Sigmoid colon (tissue), 4 donors: ENCODE results near the gene SSR1.
"Not testable (repeated sequence)": the region's sequence is repeated elsewhere in the genome, so short reads cannot be mapped to it uniquely, and the experiment has no call there.

Source experiments
- EP300 ChIP-seq, 4 donors: sonication (generic); formaldehyde crosslinking; IDR thresholded peaks; one replicate each; pipeline ENCODE4 v1.6.1; 2017; ENCODE audit warnings: antibody characterized with exemption in 4 of 4
- POLR2A ChIP-seq, 2 donors: fragments of 450-650 bp; IDR thresholded peaks; one replicate each; pipeline ENCODE4 v1.6.1; 2016; ENCODE audit warnings: antibody characterized with exemption in 2 of 2, mild to moderate bottlenecking in 2 of 2, moderate library complexity in 2 of 2
- POLR2AphosphoS5 ChIP-seq, 4 donors: sonication (generic); formaldehyde crosslinking; IDR thresholded peaks; one replicate each; pipeline ENCODE4 v1.6.1; 2017; ENCODE audit warnings: antibody characterized with exemption in 4 of 4
- TF ChIP-seq, protein P1 (sequence below), 4 experiments: fragments of 450-650 bp in 3 of 4; fragments of 200-600 bp in 1 of 4; IDR thresholded peaks; one replicate each; pipeline ENCODE4 v1.5.1; 2016 to 2019; ENCODE audit warnings: antibody characterized with exemption in 4 of 4, mild to moderate bottlenecking in 3 of 4, moderate library complexity in 2 of 4

DNA sequence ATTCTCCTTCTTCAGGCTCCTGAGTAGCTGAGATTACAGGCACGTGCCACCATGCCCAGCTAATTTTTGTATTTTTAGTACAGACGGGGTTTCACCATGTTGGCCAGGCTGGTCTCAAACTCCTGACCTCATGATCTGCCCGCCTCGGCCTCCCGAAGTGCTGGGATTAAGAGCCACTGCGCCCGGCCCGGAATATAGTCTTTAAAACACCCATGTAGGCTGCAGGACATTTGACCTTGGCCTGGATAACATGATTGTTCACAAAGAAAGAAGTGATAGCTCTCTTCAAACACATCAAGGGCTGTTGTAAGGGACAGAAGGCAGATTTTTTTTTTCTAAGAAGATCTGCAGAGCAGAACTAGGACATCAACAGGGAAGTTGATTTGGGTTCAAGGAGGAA, 38.5 kb downstream of the SSR1 start:
- TF ChIP-seq, protein P1, sequence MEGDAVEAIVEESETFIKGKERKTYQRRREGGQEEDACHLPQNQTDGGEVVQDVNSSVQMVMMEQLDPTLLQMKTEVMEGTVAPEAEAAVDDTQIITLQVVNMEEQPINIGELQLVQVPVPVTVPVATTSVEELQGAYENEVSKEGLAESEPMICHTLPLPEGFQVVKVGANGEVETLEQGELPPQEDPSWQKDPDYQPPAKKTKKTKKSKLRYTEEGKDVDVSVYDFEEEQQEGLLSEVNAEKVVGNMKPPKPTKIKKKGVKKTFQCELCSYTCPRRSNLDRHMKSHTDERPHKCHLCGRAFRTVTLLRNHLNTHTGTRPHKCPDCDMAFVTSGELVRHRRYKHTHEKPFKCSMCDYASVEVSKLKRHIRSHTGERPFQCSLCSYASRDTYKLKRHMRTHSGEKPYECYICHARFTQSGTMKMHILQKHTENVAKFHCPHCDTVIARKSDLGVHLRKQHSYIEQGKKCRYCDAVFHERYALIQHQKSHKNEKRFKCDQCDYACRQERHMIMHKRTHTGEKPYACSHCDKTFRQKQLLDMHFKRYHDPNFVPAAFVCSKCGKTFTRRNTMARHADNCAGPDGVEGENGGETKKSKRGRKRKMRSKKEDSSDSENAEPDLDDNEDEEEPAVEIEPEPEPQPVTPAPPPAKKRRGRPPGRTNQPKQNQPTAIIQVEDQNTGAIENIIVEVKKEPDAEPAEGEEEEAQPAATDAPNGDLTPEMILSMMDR (IDR thresholded peaks at IDR 0.05) = not testable (repeated sequence)
- not testable (repeated sequence) for TF ChIP-seq POLR2A, POLR2AphosphoS5, EP300 (IDR thresholded peaks at IDR 0.05)
